CD4-positive, alpha-beta T cell treated with Interleukin-4 for 4 hours (primary cell): ENCODE results near the gene WASF3.

ENCODE experiments used
- DNase-seq: peaks from one replicate; pipeline ENCODE4 v3.0.0-alpha.2; 2020

WASF3 gene

GRCh38 chr13:26646603-26647002 is 89.1 kb downstream of the WASF3 start:
- no peak for DNase-seq

- no peak for DNase-seq
Observed at GRCh38 chr13:26651234-26651633, 93.8 kb downstream of the WASF3 start.

- DNase-seq = no peak
Observed at GRCh38 chr13:26653310-26653709, 95.8 kb downstream of the WASF3 start.

GRCh38 chr13:26653842-26654241 is 96.4 kb downstream of the WASF3 start:
- DNase-seq = no peak

GRCh38 chr13:26656919-26657318 is 99.4 kb downstream of the WASF3 start:
- no peak for DNase-seq

GRCh38 chr13:26658448-26659385 is 101.2 kb downstream of the WASF3 start:
- DNase-seq = no peak

- no peak for DNase-seq
Observed at GRCh38 chr13:26660185-26660584, 102.7 kb downstream of the WASF3 start.

GRCh38 chr13:26660766-26661165 is 103.3 kb downstream of the WASF3 start:
- DNase-seq = no peak

- DNase-seq = no peak
Observed at GRCh38 chr13:26663791-26664190, 106.3 kb downstream of the WASF3 start.

GRCh38 chr13:26664286-26664685 is 106.8 kb downstream of the WASF3 start:
- no peak for DNase-seq

- DNase-seq = no peak
Observed at GRCh38 chr13:26664876-26665275, 107.4 kb downstream of the WASF3 start.

GRCh38 chr13:26668357-26669146 is 111.1 kb downstream of the WASF3 start:
- DNase-seq = no peak

GRCh38 chr13:26673890-26674289 is 116.4 kb downstream of the WASF3 start:
- DNase-seq = no peak

GRCh38 chr13:26677156-26677555 is 119.7 kb downstream of the WASF3 start:
- DNase-seq = no peak

GRCh38 chr13:26678330-26678729 is 120.8 kb downstream of the WASF3 start:
- no peak for DNase-seq

- no peak for DNase-seq
Observed at GRCh38 chr13:26678796-26679195, 121.3 kb downstream of the WASF3 start.

GRCh38 chr13:26679411-26680122 is 122.1 kb downstream of the WASF3 start:
- no peak for DNase-seq

- no peak for DNase-seq
Observed at GRCh38 chr13:26680123-26680450, 122.6 kb downstream of the WASF3 start.

- DNase-seq = no peak
Observed at GRCh38 chr13:26680572-26680971, 123.1 kb downstream of the WASF3 start.

GRCh38 chr13:26681036-26681435 is 123.6 kb downstream of the WASF3 start:
- DNase-seq = no peak

GRCh38 chr13:26682606-26683005 is 125.1 kb downstream of the WASF3 start:
- DNase-seq = no peak

GRCh38 chr13:26685606-26686005 is 128.1 kb downstream of the WASF3 start:
- DNase-seq = no peak

GRCh38 chr13:26686285-26686684 is 128.8 kb downstream of the WASF3 start:
- DNase-seq = no peak
